K562 (cell line): ENCODE results near the gene NKX2-8. TPM values are rescaled to one million over a fixed set of nuclear protein-coding genes. Genes with fewer than 3 reads are reported as not detected.

ENCODE experiments used
- ATAC-seq: fragments of 200-7000 bp; cut with Tn5 transposase; 3 replicates; pipeline ENCODE4 v1.9.1; 2020; ENCODE audit warnings: moderate library complexity
- BruUV-seq: library from RNA; stranded (reverse); fragments of 400-500 nt; replicated peaks from 2 replicates; lab custom pipeline; 2021; lab: Mats Ljungman, UMichigan
- CTCF ChIA-PET: fragments of 300-600 bp; formaldehyde crosslinking; extraction: SDS; loops from one replicate; lab custom pipeline; 2021; ENCODE audit warnings: low intra/inter-chr PET ratio; lab: Yijun Ruan, JAX
- POLR2A ChIA-PET: fragments of 300-600, 350-650 bp; sonication (Branson Sonifier 250); formaldehyde crosslinking; extraction: SDS; loops from one replicate; lab custom pipeline; 2021; ENCODE audit warnings: antibody characterized with exemption, inconsistent platforms; lab: Yijun Ruan, JAX
- DNase-seq, 4 experiments: peaks; one replicate each; pipeline versions ENCODE4 v3.0.0 to v3.0.0-alpha.2; 2011 to 2018; ENCODE audit warnings: low spot score in 3 of 4, mixed read lengths in 3 of 4; ENCODE audit errors: extremely low read depth in 1 of 4
- FAIRE-seq: peaks from 2 replicates; lab custom pipeline; 2011; peaks lifted over from hg19 to GRCh38; lab: Jason Lieb, UNC
- H2AFZ ChIP-seq: 2 replicates; pipeline ENCODE4 v1.6.0; 2011; ENCODE audit warnings: low read depth, low read length, control low read depth, inconsistent platforms
- H3K27ac ChIP-seq: fragments of 200-600 bp; 3 replicates; pipeline ENCODE4 v1.8.0; 2011; ENCODE audit warnings: low read depth, mild to moderate bottlenecking, control low read depth, inconsistent platforms, low read length, moderate library complexity, mixed read lengths; ENCODE audit errors: extremely low read depth
- H3K27me3 ChIP-seq, 2 experiments: fragments of 300-600 bp in 1 of 2; 2 replicates in 1 of 2; 3 replicates in 1 of 2; pipeline versions ENCODE4 v1.6.0 to v1.8.0; 2011; ENCODE audit warnings: inconsistent platforms in 2 of 2, low read length in 2 of 2, mild to moderate bottlenecking in 1 of 2, mixed read lengths in 1 of 2, moderate library complexity in 1 of 2; ENCODE audit not compliant: control insufficient read depth in 2 of 2, insufficient read depth in 2 of 2
- H3K36me3 ChIP-seq: fragments of 300-600 bp; 3 replicates; pipeline ENCODE4 v1.8.0; 2011; ENCODE audit warnings: mild to moderate bottlenecking, low read length, inconsistent platforms; ENCODE audit not compliant: control insufficient read depth, insufficient read depth
- H3K4me1 ChIP-seq, 2 experiments: fragments of 200-600 bp in 1 of 2; replicated peaks in 1 of 2; 2 replicates in 1 of 2; 3 replicates in 1 of 2; pipeline versions ENCODE4 v1.5.1 to v1.8.0; 2011; ENCODE audit warnings: inconsistent platforms in 2 of 2, low read length in 2 of 2, mild to moderate bottlenecking in 1 of 2, mixed read lengths in 1 of 2, moderate library complexity in 1 of 2; ENCODE audit not compliant: control insufficient read depth in 2 of 2, insufficient read depth in 2 of 2
- H3K4me2 ChIP-seq: 2 replicates; pipeline ENCODE4 v1.6.1; 2011; ENCODE audit warnings: low read length, control low read depth, inconsistent platforms, mixed read lengths; ENCODE audit not compliant: insufficient read depth
- H3K4me3 ChIP-seq: fragments of 200-600 bp; sonication (generic), shearing (Covaris generic); 2 replicates; pipeline ENCODE4 v1.5.1; 2016; ENCODE audit warnings: control low read depth, inconsistent platforms
- H3K79me2 ChIP-seq: fragments of 200-600 bp; 3 replicates; pipeline ENCODE4 v1.8.0; 2011; ENCODE audit warnings: low read length, inconsistent platforms; ENCODE audit not compliant: control insufficient read depth, insufficient read depth
- H3K9ac ChIP-seq, 2 experiments: 2 replicates each; pipeline versions ENCODE4 v1.6.0 to v1.6.1; 2011; ENCODE audit warnings: low read depth in 2 of 2, low read length in 2 of 2, control low read depth in 1 of 2, inconsistent platforms in 1 of 2, mild to moderate bottlenecking in 1 of 2, mixed read lengths in 1 of 2; ENCODE audit not compliant: insufficient read depth in 1 of 2
- H3K9me1 ChIP-seq: one replicate; pipeline ENCODE4 v1.6.0; 2011; ENCODE audit warnings: inconsistent platforms, mild to moderate bottlenecking, low read length, moderate library complexity; ENCODE audit not compliant: control insufficient read depth, insufficient read depth
- H3K9me3 ChIP-seq: replicated peaks from 2 replicates; pipeline ENCODE4 v1.5.1; 2011; ENCODE audit warnings: low read depth, low read length, inconsistent platforms; ENCODE audit not compliant: control insufficient read depth, insufficient read depth
- H4K20me1 ChIP-seq: replicated peaks from 2 replicates; pipeline ENCODE4 v1.6.1; 2011; ENCODE audit warnings: low read length, inconsistent platforms, mixed read lengths; ENCODE audit not compliant: control insufficient read depth, insufficient read depth
- HMG20A ChIP-seq: fragments of 450-650 bp; formaldehyde crosslinking; conservative IDR thresholded peaks from 2 replicates; pipeline ENCODE4 v1.4.0; 2020; ENCODE audit warnings: mild to moderate bottlenecking, mixed read lengths
- KHSRP ChIP-seq: fragments of 450-650 bp; IDR thresholded peaks from 2 replicates; pipeline ENCODE4 v1.6.1; 2017
- PHTF2 ChIP-seq: fragments of 250-450 bp; sonication (Bioruptor Pico); IDR thresholded peaks from 2 replicates; pipeline ENCODE4 v1.5.0; 2021; ENCODE audit warnings: mild to moderate bottlenecking
- SETDB1 ChIP-seq: IDR thresholded peaks from one replicate; pipeline ENCODE4 v1.6.1; 2012; ENCODE audit warnings: low read length, control low read depth, inconsistent platforms
- SIX5 ChIP-seq, 2 experiments: IDR thresholded peaks; 2 replicates each; pipeline ENCODE4 v1.6.1; 2011; ENCODE audit warnings: low read length in 2 of 2, borderline replicate concordance in 1 of 2, low read depth in 1 of 2, mild to moderate bottlenecking in 1 of 2, moderate library complexity in 1 of 2; ENCODE audit not compliant: insufficient read depth in 1 of 2
- ZNF143 ChIP-seq: sonication (generic); formaldehyde crosslinking; IDR thresholded peaks from 2 replicates; pipeline ENCODE4 v1.9.0; 2022; ENCODE audit warnings: mild to moderate bottlenecking, missing genetic modification reagents
- ZNF695 ChIP-seq: fragments of 450-650 bp; formaldehyde crosslinking; IDR thresholded peaks from 2 replicates; pipeline ENCODE4 v1.4.0; 2020; ENCODE audit warnings: mild to moderate bottlenecking, moderate library complexity
- WGBS: fragments of 100-300 bp; shearing (Covaris generic); methylation state at CpG from one replicate; pipeline ENCODE4 v1.1.6; 2016; ENCODE audit warnings: low coverage, mixed read lengths; ENCODE audit not compliant: insufficient coverage; ENCODE audit errors: missing lambda C conversion rate; 5-methylcytosine and 5-hydroxymethylcytosine counted together
- in situ Hi-C: fragments of 300-500 bp; cut with MboI; formaldehyde crosslinking; loops from 4 replicates; pipeline ENCODE4 v1.15.0; 2018; ENCODE audit warnings: inconsistent platforms, mixed read lengths
- intact Hi-C: fragments of 100-400 bp; cut with micrococcal nuclease; formaldehyde crosslinking; loops from 2 replicates; pipeline ENCODE4 v1.14.2; 2022
- polyA plus RNA-seq, 8 experiments: library from polyadenylated mRNA; depleted of rRNA in 4 of 8; stranded (reverse) in 5 of 8; unstranded in 3 of 8; fragments of >200 nt; fragmentation: Nextera tagmentation in 2 of 8; fragmentation: Illumina TruSeq in 1 of 8; extraction: Ambion mirVana in 2 of 8; extraction: Trizol in 1 of 8; gene quantifications; 2 replicates each; pipeline versions ENCODE4 v1.2.1 to v1.2.3, GENCODE V29; 2011 to 2014; ENCODE audit warnings: inconsistent platforms in 1 of 8, missing spikeins in 1 of 8
- total RNA-seq, 7 experiments: library from RNA; depleted of rRNA in 6 of 7; stranded (reverse); fragments of >200 nt in 6 of 7; fragmentation: Illumina TruSeq in 2 of 7; extraction: Trizol in 2 of 7; gene quantifications; 2 replicates each; pipeline versions ENCODE4 v1.2.1 to v1.2.3, GENCODE V29; 2011 to 2021; ENCODE audit warnings: low replicate concordance in 1 of 7
- TF ChIP-seq, protein P1 (sequence below), 2 experiments: fragments of 450-650 bp in 1 of 2; sonication (generic) in 1 of 2; formaldehyde crosslinking in 1 of 2; IDR thresholded peaks in 1 of 2; conservative IDR thresholded peaks in 1 of 2; 2 replicates each; pipeline versions ENCODE4 v1.6.1 to v1.8.1; 2016 to 2023; ENCODE audit warnings: mild to moderate bottlenecking in 2 of 2, moderate library complexity in 2 of 2, inconsistent platforms in 1 of 2, missing genetic modification reagents in 1 of 2
- TF ChIP-seq, protein P2 (sequence below): fragments of 200-400 bp; formaldehyde crosslinking; IDR thresholded peaks from 2 replicates; pipeline ENCODE4 v1.6.1; 2017; ENCODE audit warnings: mild to moderate bottlenecking, low read depth, low read length, moderate library complexity
- TF ChIP-seq, protein P3 (sequence below): sonication (generic); formaldehyde crosslinking; IDR thresholded peaks from 2 replicates; pipeline ENCODE4 v1.8.0; 2022; ENCODE audit warnings: missing genetic modification reagents, mild to moderate bottlenecking, borderline replicate concordance

NKX2-8 gene
- total and polyA plus RNA-seq, 9 of the 15 experiments (the other 6 are each of a cell fraction or from before 2014, with no cell fraction given), result not detected

DNA sequence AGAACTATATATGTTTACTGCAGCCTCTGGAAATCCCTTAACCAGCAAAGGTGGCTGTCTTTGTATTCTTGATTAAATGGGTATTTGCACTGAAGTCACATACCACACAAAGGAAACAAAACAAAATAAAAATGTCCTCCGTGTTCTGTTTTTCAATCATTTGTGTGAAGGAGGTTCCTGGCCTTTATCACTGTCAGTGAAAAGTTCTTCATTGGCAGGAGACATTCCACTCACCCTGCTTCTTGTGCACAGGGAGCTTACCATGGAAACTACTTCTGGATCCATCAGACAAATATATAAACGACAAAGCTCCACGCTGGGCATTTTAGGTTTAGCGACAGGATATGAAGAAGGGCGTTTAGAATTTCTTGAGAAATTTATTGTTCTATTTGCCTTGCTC, 5.7 kb upstream of the NKX2-8 start:
- FAIRE-seq, result no peak
- H3K4me1 ChIP-seq, result no peaks in the 10 kb centered on the region
- H3K27me3 ChIP-seq, result peaks cover 0 to 13% of the 10 kb centered on the region in 2 experiments; a peak in 4 of 5 replicates
- no TSS peak for BruUV-seq
- H3K9ac ChIP-seq, result no peak overlapping the region
- POLR2A ChIA-PET, result interaction anchor here (0.6 kb wide), 2 partner anchors 10 to 251 kb away, joined by 3 read pairs; no protein-coding TSS in a partner anchor
- no peaks in the 10 kb centered on the region for H3K79me2 ChIP-seq
- TF ChIP-seq, protein P1, sequence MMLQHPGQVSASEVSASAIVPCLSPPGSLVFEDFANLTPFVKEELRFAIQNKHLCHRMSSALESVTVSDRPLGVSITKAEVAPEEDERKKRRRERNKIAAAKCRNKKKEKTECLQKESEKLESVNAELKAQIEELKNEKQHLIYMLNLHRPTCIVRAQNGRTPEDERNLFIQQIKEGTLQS (IDR thresholded peaks at IDR 0.05), result no peak
- TF ChIP-seq, protein P1 (CRISPR knock-in tag; conservative IDR thresholded peaks at IDR 0.05), result no peak
- TF ChIP-seq ZNF695 (CRISPR knock-in tag) (no peak), KHSRP (no peak), HMG20A (no peak), PHTF2 (CRISPR knock-in tag) (no peak)
- in situ Hi-C loops, result no loop called here
- H3K27ac ChIP-seq, result no peak overlapping the region
- no peak for ATAC-seq
- WGBS, result 0% methylated on average over 5 of the region's 5 CpGs
- H2AFZ ChIP-seq, result no peak overlapping the region
- no peaks in the 10 kb centered on the region for H3K9me3 ChIP-seq
- DNase-seq, result no peak
- H3K9me1 ChIP-seq, result no peaks in the 10 kb centered on the region
- no peaks in the 10 kb centered on the region for H3K36me3 ChIP-seq
- H3K4me2 ChIP-seq, result no peak overlapping the region
- no peak overlapping the region for H3K4me3 ChIP-seq
- CTCF ChIA-PET, result no interaction called here
- no peaks in the 10 kb centered on the region for H4K20me1 ChIP-seq
- intact Hi-C loops, result no loop called here

DNA sequence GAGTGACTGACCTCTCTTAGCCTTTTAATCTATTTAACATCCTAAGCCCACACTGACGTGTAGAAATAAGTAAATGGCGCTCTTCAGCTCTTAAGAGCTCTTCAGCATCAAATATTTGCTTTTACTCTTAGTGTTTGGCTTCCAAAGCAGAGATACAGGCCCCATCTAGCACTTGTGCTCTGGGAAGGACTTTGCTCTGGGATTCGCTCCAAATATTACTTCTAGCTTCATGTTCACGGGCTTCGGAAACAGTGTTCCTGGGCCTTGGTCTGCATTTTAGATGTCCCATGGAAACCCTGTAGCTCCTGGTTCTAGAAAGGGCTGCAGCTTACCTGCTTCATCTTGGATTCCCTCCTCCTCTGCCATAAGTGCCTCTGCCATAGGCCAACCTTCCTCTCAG, 2.7 kb upstream of the NKX2-8 start:
- H3K4me2 ChIP-seq, result no peak overlapping the region
- no peak overlapping the region for H3K27ac ChIP-seq
- in situ Hi-C loops (no loop called here), intact Hi-C loops (no loop called here)
- CTCF ChIA-PET, result no interaction called here
- no peak overlapping the region for H3K9ac ChIP-seq
- no peaks in the 10 kb centered on the region for H3K9me1 ChIP-seq
- FAIRE-seq (no peak), DNase-seq (no peak), ATAC-seq (no peak)
- H3K27me3 ChIP-seq, result peaks cover 2 to 26% of the 10 kb centered on the region in 2 experiments; a peak in 3 of 5 replicates
- POLR2A ChIA-PET, result no interaction called here
- no TSS peak for BruUV-seq
- no peaks in the 10 kb centered on the region for H3K36me3 ChIP-seq
- H3K79me2 ChIP-seq, result no peaks in the 10 kb centered on the region
- no peaks in the 10 kb centered on the region for H3K9me3 ChIP-seq
- H3K4me3 ChIP-seq, result no peak overlapping the region
- H2AFZ ChIP-seq, result no peak overlapping the region
- H3K4me1 ChIP-seq, result peaks cover 0 to 16% of the 10 kb centered on the region in 2 experiments; a peak in 2 of 5 replicates
- H4K20me1 ChIP-seq, result no peaks in the 10 kb centered on the region
- 1% methylated on average over 5 of the region's 5 CpGs for WGBS
- no peak for TF ChIP-seq ZNF143 (CRISPR knock-in tag)
- TF ChIP-seq, protein P2, sequence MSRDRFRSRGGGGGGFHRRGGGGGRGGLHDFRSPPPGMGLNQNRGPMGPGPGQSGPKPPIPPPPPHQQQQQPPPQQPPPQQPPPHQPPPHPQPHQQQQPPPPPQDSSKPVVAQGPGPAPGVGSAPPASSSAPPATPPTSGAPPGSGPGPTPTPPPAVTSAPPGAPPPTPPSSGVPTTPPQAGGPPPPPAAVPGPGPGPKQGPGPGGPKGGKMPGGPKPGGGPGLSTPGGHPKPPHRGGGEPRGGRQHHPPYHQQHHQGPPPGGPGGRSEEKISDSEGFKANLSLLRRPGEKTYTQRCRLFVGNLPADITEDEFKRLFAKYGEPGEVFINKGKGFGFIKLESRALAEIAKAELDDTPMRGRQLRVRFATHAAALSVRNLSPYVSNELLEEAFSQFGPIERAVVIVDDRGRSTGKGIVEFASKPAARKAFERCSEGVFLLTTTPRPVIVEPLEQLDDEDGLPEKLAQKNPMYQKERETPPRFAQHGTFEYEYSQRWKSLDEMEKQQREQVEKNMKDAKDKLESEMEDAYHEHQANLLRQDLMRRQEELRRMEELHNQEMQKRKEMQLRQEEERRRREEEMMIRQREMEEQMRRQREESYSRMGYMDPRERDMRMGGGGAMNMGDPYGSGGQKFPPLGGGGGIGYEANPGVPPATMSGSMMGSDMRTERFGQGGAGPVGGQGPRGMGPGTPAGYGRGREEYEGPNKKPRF, result no peak
- TF ChIP-seq, protein P3, sequence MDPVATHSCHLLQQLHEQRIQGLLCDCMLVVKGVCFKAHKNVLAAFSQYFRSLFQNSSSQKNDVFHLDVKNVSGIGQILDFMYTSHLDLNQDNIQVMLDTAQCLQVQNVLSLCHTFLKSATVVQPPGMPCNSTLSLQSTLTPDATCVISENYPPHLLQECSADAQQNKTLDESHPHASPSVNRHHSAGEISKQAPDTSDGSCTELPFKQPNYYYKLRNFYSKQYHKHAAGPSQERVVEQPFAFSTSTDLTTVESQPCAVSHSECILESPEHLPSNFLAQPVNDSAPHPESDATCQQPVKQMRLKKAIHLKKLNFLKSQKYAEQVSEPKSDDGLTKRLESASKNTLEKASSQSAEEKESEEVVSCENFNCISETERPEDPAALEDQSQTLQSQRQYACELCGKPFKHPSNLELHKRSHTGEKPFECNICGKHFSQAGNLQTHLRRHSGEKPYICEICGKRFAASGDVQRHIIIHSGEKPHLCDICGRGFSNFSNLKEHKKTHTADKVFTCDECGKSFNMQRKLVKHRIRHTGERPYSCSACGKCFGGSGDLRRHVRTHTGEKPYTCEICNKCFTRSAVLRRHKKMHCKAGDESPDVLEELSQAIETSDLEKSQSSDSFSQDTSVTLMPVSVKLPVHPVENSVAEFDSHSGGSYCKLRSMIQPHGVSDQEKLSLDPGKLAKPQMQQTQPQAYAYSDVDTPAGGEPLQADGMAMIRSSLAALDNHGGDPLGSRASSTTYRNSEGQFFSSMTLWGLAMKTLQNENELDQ, result no peak
- no peak for TF ChIP-seq SIX5 (IDR thresholded peaks at IDR 0.05; ENCODE audit: borderline replicate concordance in 1 of 2, insufficient read depth in 1 of 2, low read depth in 1 of 2, low read length in 2 of 2)
- TF ChIP-seq SETDB1, result no peak
